Colonic mucosa (tissue), 4 donors: ENCODE measurements around the gene TMEM150A. TPM values are rescaled to one million over a fixed set of nuclear protein-coding genes. Genes with fewer than 3 reads are reported as not detected.

Source experiments
- DNase-seq: peaks from one replicate; pipeline ENCODE4 v3.0.0-alpha.2; 2020
- H3K27ac ChIP-seq: fragments of 200-600 bp; one replicate; pipeline ENCODE4 v1.8.0; 2021
- H3K27me3 ChIP-seq: fragments of 200-600 bp; one replicate; pipeline ENCODE4 v1.8.0; 2021
- H3K36me3 ChIP-seq: fragments of 200-600 bp; one replicate; pipeline ENCODE4 v1.8.0; 2021
- H3K4me1 ChIP-seq: fragments of 200-600 bp; one replicate; pipeline ENCODE4 v1.8.0; 2021; ENCODE audit warnings: mild to moderate bottlenecking
- H3K4me3 ChIP-seq: fragments of 200-600 bp; one replicate; pipeline ENCODE4 v1.8.0; 2021
- H3K9ac ChIP-seq, 2 donors: one replicate each; pipeline ENCODE4 v1.7.0; 2013; ENCODE audit warnings: control low read depth in 2 of 2, low read depth in 2 of 2, low read length in 2 of 2
- H3K9me3 ChIP-seq: fragments of 200-600 bp; one replicate; pipeline ENCODE4 v1.8.0; 2021
- CTCF ChIP-seq: fragments of 200-600 bp; IDR thresholded peaks from one replicate; pipeline ENCODE4 v1.8.0; 2022; ENCODE audit warnings: antibody characterized with exemption, mild to moderate bottlenecking
- intact Hi-C: fragments of 100-400 bp; cut with DNase I; formaldehyde crosslinking; loops from one replicate; pipeline ENCODE4 v1.14.1; 2022
- total RNA-seq, 2 donors: library from RNA; stranded (reverse); fragmentation: NEBNext Ultra II Directional in 1 of 2; extraction: Animal tissue kit (Norgen Biotek cat#: 25700) in 1 of 2; gene quantifications; one replicate each; pipeline ENCODE4 v1.2.1, GENCODE V29; 2021
- donor health status: healthy.
- donor health status: DM: no; HTN: no; CAD: no.
- donor health status: DM: no; HTN: no; CAD: no.

The TMEM150A gene
- total RNA-seq, 2 donors from 2014 or later, result 5.2 to 7.2 TPM

- Histone ChIP-seq H3K36me3 (peaks cover 22% of the 10 kb centered on the region), H3K27ac (no peak overlapping the region), H3K9ac (no peak overlapping the region), H3K4me1 (no peaks in the 10 kb centered on the region), H3K27me3 (no peaks in the 10 kb centered on the region), H3K4me3 (no peak overlapping the region), H3K9me3 (no peaks in the 10 kb centered on the region)
- TF ChIP-seq CTCF, result no peak
- intact Hi-C loops, result no loop called here
- DNase-seq, result no peak
These were observed 33.1 kb upstream of the TMEM150A start for GRCh38 chr2:85635636-85636035.

- no peak overlapping the region for H3K27ac ChIP-seq
- no peak overlapping the region for H3K4me3 ChIP-seq
- peaks cover 24% of the 10 kb centered on the region for H3K36me3 ChIP-seq
- intact Hi-C loops, result no loop called here
- no peak for TF ChIP-seq CTCF
- no peak overlapping the region for H3K9ac ChIP-seq
- DNase-seq, result no peak
- no peaks in the 10 kb centered on the region for H3K27me3 ChIP-seq
- H3K9me3 ChIP-seq, result no peaks in the 10 kb centered on the region
- no peaks in the 10 kb centered on the region for H3K4me1 ChIP-seq
These were observed 32.5 kb upstream of the TMEM150A start for GRCh38 chr2:85635011-85635410.

GRCh38 chr2:85631316-85631715, 28.8 kb upstream of the TMEM150A start:
- Histone ChIP-seq H3K4me1 (no peaks in the 10 kb centered on the region), H3K36me3 (peaks cover 10% of the 10 kb centered on the region), H3K27ac (no peak overlapping the region), H3K9ac (no peak overlapping the region), H3K9me3 (no peaks in the 10 kb centered on the region), H3K4me3 (no peak overlapping the region), H3K27me3 (no peaks in the 10 kb centered on the region)
- intact Hi-C loops, result no loop called here
- no peak for TF ChIP-seq CTCF
- no peak for DNase-seq

GRCh38 chr2:85628658-85629057, 26.2 kb upstream of the TMEM150A start:
- no peak for DNase-seq
- intact Hi-C loops, result no loop called here
- Histone ChIP-seq H3K4me3 (no peak overlapping the region), H3K4me1 (no peaks in the 10 kb centered on the region), H3K27ac (no peak overlapping the region), H3K9me3 (no peaks in the 10 kb centered on the region), H3K27me3 (no peaks in the 10 kb centered on the region), H3K36me3 (peaks cover 31% of the 10 kb centered on the region), H3K9ac (no peak overlapping the region)
- no peak for TF ChIP-seq CTCF

GRCh38 chr2:85623991-85624390, 21.5 kb upstream of the TMEM150A start:
- intact Hi-C loops, result no loop called here
- no peak overlapping the region for H3K4me3 ChIP-seq
- no peak overlapping the region for H3K27ac ChIP-seq
- no peaks in the 10 kb centered on the region for H3K4me1 ChIP-seq
- no peak for DNase-seq
- no peaks in the 10 kb centered on the region for H3K27me3 ChIP-seq
- no peaks in the 10 kb centered on the region for H3K9me3 ChIP-seq
- peaks cover 23% of the 10 kb centered on the region for H3K36me3 ChIP-seq
- H3K9ac ChIP-seq, result no peak overlapping the region
- TF ChIP-seq CTCF, result no peak

GRCh38 chr2:85621338-85621737, 18.8 kb upstream of the TMEM150A start:
- no peak for TF ChIP-seq CTCF
- no peak for DNase-seq
- intact Hi-C loops, result no loop called here

More at GRCh38 chr2:85621338-85621737, 18.8 kb upstream of the TMEM150A start:
- H3K27me3 ChIP-seq, result no peaks in the 10 kb centered on the region
- peaks cover 23% of the 10 kb centered on the region for H3K36me3 ChIP-seq
- H3K9me3 ChIP-seq, result no peaks in the 10 kb centered on the region
- H3K27ac ChIP-seq, result no peak overlapping the region
- no peak overlapping the region for H3K4me3 ChIP-seq
- H3K4me1 ChIP-seq, result peaks cover 10% of the 10 kb centered on the region
- no peak overlapping the region for H3K9ac ChIP-seq
